Measurements from ENCODE around the gene ADRA2A.

The ADRA2A gene

DNA sequence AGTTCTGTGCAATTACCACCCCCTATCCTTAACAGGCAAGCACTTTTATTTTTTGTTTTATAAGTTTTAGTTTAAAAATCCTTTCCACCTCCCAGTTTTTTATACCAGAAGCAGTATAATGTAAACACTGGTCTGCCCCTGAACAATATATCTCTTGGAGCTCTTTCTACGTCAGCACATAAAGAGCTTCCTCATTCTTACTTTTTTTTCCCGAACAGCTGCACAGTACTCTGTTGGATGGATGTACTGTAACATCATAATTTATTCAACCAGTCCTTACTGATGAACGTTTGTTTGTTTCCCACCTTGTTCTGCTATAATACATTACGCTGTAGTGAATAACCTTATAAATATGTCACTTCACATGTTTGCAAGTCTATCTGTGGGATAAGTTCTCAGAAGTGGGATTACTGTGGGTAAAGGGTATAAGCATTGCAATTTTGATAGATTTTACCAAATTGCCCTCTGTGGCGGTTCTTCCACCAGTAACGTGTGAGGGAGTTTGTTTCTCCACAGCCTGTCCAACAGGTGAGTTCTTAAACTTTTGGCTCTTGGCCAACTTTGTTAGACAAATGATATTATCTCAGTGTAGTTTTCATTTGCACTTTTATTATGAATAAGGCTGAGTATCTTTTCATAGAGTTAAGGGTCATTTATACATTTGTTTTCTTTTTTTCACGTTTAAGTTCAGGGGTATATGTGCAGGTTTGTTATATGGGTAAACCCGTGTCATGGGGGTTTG lies 32.8 kb downstream of the ADRA2A start:
- DNase-seq, result no peak
- no peak for ATAC-seq

DNA sequence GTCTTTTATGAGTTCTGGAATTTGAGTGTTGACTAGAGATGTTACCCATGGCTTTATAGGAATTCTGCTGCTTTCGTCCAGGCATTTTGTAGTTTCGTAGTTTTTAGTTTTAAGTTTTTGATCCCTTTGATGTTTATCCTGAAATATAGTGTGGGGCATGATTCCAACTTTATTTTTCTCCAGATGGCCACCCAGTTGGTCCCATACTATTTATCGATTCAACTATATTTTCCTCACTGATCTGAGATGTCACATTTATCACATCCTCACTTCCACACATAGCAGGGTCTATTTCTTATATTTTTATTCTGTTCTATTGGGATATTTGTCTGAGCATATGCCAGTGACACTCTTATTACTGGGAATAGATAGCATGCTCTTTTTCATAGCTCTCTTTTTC lies 33.9 kb downstream of the ADRA2A start:
- ATAC-seq (no peak), DNase-seq (no peak)

DNA sequence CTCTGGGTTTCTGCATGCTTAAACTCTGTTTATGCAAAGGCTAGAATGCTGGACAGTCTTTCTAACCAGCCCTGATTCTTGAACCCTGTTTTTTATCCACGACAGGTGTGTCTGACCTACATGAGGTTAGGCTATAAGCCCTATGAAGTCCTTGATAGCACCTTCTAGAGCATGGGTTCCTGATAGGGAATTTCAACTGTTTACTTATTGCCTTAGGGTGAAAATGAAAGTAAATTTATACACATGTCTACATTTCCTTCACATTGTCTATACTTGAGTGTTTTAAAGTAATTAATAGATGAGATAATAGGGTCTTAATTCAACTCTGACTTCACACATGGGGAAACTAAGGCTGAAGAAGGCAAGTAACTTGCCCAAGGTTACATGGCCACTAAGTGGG lies 35.5 kb downstream of the ADRA2A start:
- ATAC-seq (no peak), DNase-seq (no peak)

DNA sequence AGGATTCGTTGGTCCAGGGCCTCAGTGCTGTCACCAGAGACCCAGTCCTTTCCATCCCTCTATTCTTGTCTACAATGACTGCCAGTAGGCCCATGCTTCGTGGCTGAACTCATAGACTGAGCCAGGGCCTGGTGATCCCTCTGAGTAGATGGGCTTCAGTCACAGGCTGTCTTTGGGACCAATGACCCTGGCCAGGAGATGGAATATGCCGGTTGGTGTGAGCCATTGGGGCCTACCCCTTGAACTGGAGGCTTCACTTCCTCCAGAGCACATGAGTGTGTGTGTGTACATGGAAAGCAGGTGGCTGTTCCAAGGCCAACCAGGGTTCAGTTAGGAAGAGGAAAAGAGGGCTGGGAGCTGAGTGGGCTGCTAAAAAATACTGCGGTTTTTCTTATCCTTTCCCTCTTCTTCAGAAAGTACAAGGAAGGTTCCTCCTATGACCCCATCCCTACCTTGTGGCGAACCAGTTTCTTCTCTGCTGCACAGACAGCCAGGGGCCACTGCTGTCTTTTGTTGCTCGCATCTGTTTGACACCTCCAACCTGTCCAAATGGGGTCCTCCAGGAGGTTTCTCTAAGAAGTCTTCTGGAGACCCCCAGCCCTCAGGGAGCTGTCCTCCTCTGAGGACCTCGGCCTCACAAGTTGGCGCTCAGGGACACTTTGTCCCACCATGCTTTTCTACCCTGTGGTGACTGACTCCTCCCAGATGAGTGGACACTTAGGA lies 36.6 kb downstream of the ADRA2A start:
- DNase-seq (no peak), ATAC-seq (no peak)

DNA sequence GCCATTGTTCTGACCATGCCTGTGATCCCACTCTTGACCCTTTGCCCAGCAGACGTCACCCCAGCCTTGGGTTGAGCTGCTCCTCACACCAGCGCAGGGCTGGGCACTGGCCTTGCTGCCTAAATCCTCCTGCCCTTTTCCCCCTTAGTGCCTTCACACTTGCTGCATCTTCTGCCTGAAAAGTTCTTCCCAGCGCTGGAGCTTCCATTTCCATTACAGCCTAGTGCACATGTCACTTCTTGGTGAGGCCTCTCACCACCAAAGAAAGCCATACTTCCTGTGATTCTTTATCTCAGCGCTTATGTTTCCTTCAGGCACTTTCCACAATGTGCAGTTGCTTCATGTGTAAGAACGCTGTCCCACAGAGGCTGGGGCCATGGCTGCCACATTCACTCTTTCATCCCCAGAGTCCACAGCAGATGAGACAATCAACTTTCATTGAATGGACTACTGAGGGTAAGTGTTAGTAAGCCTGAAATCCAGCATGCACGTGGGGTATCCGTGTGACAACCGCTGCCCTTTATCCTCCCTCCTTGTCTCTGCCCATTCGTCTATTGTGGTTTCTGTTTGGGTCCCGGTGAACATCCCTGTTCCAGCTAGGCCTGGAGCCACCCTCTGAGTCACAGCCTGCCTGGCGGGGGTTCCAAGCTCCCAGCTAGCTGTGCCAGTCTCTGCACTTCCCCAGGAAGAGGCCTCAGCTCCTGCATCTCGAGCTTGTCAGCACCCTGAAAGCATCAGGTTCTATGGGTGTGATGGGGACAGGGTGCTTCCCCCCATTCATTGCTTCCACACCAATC lies 37.3 kb downstream of the ADRA2A start:
- DNase-seq (no peak), ATAC-seq (no peak)

DNA sequence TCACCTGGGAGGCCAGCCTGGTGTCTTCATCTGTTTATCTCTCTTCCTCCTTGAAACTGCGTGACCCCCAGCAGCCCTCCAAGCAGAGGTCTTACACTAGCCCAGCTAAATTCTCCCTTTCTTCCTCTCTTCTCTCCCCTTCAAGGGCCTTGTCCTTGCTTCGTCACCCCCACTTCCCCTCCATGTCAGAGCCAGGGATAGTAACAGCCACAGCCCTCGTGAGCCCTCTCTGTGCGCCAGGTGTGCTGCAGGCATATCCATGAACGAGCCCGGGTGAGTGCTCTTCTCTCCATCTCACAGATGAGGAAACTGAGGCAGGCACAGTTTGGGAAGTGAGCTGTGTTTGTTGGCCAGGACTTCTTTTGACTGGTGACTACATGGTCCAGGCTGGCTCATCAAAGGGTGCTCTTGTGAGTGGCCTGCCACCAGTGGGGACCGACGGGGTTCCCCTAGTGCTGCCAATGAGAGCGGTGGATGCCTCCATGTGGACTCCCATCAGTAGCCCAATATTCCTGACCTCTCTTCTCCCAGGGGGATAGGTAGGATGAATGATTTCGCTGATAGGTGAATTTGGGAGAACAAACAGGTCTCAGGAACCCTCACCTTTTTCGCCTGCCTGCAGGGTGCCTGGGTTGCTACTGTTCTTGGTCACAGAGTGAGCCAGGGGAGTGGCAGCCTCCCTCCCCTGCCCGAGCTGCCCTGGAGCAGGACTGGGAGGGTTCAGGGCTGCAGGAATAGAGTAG lies 38.1 kb downstream of the ADRA2A start:
- no peak for DNase-seq
- no peak for ATAC-seq

DNA sequence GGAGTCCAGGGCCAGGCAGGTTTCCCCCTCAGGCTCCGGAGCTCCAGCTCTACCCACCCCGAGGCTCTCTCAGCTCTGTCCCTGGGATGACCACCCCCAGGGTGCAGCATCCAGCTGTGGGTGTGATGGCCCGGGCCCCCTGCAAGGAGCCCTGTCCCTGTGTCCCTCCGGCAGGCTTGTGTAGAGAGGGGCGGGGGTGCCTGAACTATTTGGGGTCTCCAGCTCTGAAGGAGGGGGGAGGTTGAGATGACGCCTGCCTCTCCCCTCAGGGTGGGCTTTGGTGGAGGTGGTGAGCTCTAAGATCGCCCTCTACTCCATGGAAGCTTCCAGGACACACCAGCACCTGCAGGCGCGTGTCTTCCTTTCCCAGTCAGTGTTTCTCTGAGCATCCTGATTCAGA lies 39.4 kb downstream of the ADRA2A start:
- DNase-seq (no peak), ATAC-seq (no peak)

DNA sequence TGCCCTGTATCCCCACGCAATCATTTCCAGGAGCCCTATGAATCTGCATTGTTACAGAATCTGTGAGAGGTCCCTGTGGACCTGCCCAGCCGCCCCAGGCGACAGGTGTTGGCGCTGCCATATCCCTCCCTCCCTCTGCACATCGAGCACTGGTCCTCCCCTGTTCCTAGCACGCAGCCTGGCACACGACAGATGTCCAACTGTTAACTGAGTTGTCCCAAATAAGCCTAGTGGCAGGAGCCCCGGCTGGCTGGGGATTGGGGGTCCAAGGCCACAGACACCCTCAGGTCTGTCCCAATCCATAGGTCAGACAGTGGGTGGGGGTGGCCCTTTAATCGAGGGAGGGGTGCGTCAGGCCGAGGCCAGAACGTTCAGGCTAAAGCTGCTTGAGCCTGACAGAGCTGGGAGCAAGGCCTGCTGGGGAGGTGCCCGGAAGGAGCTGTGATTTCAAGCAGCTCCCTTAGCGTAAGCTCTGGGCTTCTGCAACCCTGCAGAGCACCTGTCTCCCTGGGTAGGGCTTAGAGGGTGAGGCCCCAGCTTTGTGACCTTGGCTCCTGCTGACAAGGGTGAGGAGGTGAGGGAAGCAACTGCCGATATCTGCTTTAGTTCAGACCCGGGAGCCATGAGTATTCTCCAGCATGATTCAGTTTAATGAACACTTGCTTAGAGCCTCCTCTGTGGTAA lies 40.1 kb downstream of the ADRA2A start:
- ATAC-seq, result no peak
- no peak for DNase-seq

DNA sequence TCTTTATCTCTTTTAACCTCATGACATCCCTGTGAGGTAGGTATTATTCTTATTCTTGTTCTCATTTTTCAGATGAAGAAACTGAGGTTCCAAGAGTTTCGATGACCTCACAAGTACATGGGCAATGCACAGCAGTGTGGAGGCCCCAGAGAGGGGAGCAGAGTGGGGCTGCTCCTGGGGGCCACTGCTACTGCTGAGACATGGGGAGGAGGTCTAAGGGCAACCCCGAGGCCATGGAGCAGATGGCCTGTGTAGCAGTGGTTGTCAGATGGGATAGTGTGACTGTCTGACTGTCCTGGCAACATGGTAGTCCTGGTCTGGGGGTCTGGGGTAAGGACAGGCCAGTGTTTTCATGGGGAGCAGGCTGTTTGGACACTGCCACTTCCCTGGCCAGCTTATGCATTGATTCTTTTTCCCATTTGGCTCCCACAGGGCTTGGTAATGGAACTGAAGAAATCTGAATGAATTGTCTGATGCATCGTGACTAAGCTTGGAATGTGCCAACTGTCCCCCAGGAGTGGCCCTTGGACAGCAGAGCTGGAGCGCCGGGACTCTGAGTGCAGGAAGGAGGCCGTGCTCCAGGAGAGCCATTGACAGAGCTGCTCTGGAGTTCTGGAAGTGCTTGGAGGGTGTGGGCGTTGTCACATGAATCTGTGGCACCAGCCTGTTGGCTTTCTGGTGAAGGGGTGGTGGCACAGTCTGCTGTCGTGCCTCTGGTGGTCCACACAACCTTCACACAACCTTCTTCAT lies 40.9 kb downstream of the ADRA2A start:
- DNase-seq, result no peak
- no peak for ATAC-seq

DNA sequence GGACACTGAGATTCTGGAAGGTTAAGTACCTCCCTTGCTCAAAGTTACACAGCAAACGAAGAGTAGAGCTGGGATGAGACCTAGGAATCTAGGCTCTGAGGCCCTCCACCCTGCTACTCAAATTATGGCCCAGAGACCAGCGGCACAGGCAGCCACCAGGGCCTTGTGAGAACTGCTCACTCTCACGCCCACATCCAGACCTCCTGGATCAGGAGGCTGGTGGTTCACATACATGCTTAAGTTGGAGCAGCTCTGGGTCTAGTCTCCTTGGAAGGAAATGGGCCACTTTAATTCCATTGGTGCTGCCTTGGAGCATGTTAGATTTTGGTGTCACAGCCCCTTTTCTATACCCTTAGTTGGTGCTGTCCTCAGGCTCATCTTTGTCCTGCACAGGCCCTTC lies 41.9 kb downstream of the ADRA2A start:
- ATAC-seq, result no peak

DNA sequence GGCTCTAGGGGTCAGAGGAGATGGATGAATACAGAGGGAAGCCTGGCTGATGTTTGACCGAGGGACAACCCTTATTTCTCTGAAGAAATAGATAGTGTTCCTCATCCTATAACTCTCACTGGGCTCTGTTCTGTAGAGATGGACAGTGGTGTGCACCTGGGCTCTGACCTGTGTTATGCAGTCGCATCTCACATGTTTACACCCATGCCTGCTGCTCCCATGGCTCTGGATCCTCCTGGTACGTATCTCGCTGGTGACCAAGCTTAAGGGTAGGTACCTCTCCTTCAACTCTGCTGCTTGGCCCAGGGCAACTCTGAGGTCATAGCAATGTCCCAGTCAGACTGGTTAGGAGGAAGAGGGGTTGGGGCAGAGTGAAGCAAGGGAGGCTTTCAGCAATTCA lies 42.8 kb downstream of the ADRA2A start:
- DNase-seq, result no peak

More for the DNA sequence above, 41.9 kb downstream of the ADRA2A start:
- DNase-seq, result no peak

DNA sequence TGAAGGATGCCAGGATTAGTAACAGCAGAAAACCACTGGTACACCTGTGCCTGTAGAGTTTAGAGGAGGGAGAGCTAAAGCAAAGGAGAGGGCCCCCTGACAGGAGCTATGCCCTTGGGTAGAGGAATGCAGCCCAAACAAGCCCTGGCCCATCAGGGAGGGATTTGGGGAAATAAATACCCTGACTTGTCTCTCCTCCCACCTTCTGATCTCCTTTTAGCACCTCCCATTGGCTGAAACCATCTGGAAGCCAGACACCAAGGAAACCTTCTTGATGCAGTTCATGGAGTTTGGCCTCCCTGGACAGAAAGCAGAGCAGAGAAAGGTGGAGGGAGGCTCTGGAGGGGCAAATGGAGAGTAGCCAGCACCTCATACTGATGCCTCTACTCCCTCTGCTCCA lies 45.3 kb downstream of the ADRA2A start:
- ATAC-seq (no peak), DNase-seq (no peak)

More for the DNA sequence above, 42.8 kb downstream of the ADRA2A start:
- no peak for ATAC-seq

DNA sequence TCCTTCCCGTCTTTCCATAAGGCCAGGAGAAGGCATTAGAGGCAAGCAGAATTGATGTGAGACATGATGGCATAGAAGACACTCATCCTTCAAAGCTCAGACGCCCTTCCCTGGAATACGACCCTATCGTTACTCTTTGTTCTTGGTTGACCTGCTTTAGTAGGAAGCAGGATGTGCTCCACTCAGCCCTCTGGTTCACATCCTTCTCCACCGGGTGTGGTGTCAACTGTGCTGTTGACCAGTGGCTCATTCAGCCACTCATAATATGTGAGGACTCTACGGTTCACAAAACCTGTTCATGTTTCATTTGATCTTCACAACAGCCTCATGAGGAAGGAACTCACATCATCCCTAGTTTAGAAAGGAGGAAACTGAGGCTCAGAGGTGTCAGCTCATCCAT lies 47.1 kb downstream of the ADRA2A start:
- no peak for DNase-seq
- ATAC-seq, result no peak

DNA sequence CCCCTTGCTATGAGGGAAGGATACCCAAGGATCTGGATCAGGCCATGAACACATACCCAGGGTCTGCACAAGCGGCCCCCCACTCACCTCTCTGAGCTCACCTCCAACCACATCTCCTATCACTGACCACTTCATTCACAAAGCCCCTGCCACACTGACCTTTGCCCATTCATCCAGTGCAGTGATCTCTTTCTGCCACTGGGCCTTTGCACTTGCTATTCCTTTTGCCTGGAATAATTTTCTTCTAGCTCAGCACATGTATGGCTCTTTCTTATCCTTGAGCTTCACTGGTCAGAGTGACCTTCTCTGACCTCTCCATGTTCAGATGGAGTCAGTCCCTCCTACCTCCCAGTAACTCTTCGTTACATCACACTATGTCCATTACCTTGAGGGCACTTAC lies 48.3 kb downstream of the ADRA2A start:
- DNase-seq, result no peak
- no peak for ATAC-seq

DNA sequence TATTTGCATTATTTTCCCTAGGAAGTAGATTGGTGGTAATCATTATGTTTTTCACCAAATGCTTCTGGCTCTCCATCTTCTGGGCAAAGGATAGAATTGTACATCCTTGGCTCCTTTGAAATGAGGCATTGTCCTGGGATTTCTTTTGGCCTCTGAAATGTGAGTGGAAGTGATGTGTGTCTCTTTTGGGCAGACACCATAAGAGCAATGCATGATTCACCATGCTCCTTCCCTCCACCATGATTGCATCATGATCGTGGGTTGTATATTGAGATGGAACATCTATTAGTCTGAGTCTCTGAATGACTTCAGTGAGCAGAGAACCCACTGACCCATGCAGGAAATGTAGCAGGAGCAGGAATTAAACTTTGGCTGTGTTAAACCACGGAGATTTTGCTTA lies 49.2 kb downstream of the ADRA2A start:
- ATAC-seq, result no peak
- DNase-seq, result no peak

DNA sequence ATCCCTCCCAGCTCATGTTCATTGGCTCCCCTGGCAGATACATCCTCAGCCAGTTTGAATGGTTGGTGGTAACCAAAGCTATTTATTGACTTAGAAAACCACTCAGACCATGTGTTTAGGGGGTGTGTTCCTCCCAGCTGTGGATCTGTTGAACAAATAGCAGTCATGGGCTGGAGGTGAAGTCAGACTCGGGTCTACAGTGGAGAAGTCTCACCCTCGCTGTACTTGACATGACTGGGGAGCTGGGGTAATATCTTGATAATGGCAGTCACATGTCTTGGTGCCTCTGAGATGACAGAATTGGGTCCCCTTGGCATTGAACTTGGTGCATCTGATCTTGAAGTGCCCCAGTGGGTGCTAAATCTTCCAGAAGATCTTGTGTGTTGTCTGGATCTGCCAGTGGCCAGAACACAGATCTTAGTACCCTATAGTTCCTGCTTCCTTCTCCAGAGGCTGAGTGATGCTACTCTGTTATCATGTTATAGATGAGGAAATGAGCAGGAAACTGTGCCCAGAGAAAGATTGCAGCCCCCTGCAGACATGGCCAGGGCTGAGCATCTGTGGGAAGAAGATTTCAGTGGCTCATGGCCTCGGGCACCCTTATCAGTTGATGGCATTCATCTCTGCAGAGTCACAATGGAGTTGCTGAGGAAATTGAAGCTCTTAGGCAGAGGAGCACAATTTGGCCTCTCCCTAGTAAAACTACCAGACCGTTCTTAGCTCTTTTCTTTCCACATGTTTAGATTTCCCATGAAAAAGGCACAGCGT lies 50.4 kb downstream of the ADRA2A start:
- DNase-seq (no peak), ATAC-seq (no peak)

DNA sequence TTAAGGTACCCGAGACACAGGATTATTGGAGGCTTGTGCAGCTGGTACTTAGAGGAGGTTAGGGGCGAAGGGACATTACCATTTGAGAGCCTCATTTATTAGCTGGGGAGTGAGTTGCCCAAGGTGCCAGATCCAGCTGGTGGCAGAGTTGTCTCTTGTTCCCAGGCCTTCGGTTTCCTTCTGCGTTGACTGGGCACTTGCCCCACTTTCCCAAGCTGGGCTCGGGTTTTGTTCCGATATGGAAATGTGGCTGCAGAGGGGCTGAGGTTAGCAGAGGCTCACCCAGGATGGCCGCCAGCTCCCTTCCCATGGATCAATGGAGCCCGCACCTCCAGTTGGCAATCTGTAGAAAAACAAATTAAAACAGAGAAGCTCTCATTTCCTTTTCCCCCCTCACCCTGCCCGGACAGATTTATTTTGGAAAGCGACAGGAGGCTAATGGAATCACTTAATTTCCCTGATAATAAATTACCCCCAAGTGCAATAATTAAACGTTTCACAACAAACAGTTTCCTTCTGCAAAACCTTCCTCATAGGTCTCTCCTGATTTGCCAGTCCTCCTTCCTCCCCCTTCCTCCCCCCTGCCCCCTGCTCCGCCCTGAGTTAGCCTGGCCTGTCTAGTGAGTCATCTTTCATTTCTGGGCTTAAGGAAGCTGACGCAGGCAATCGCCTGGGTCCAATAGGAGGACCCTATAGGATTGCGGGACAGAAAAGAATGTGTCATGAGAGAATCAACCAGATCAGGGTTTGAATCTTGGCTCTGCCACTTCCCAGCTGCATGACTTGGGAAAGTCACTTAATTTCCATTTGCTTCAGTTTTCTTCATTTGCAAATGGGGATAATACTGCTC lies 51.7 kb downstream of the ADRA2A start:
- no peak for DNase-seq

DNA sequence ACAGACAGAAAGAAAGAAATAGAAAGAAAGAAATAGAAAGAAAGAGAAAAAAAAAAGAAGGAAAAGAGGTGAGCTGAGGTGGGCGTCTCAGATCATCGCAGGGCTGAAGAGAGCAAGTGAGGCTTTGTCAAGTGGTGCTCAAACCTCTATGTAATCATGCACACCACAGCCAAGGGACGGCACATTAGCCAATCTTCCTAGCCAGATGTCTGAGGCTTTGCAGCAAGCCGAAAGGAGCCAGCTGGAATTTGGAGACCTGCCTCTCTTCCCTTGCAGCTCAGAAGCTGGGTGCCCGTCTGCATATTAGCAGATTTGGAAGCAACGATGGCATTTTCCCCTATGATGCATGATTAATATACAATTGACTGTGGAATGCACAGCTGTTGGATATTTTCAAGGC lies 52.5 kb downstream of the ADRA2A start:
- ATAC-seq (no peak), DNase-seq (no peak)

More for the DNA sequence above, 51.7 kb downstream of the ADRA2A start:
- ATAC-seq, result no peak

DNA sequence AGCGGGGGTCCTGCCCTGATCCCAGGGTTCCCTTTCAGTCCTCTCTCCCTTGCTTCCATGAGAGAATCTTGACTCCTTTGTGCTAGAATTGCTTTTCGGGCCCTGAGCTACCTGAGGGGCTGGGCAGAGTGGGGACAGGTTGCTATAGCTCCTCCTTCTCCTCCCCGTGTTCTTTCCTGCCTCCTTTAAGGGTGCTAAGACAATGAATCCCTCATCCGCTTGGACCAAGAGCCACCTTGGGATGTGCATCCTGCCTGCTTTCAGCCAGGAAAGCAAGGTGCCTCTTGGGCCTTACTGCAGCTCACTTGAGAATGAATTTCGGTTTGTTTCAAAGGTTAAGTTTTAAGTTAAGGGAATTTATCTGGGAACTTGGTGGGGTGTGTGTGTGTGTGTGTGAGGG lies 53.6 kb downstream of the ADRA2A start:
- DNase-seq (no peak), ATAC-seq (no peak)
